HCT116 (cell line): ENCODE measurements around the gene HNRNPDL.
"Not testable (repeated sequence)": the region's sequence is repeated elsewhere in the genome, so short reads cannot be mapped to it uniquely, and the experiment has no call there.

Source experiments
- CTCF ChIP-seq, 3 experiments: fragments of 200-600 bp in 1 of 3; sonication (generic) in 1 of 3; IDR thresholded peaks in 2 of 3; conservative IDR thresholded peaks in 1 of 3; 2 replicates each; pipeline ENCODE4 v1.5.1; 2012 to 2017; ENCODE audit warnings: low read depth in 2 of 3, low read length in 2 of 3, antibody characterized with exemption in 1 of 3, borderline replicate concordance in 1 of 3, control low read depth in 1 of 3, mild to moderate bottlenecking in 1 of 3, mixed read lengths in 1 of 3, mixed run types in 1 of 3, moderate library complexity in 1 of 3; ENCODE audit not compliant: insufficient read depth in 1 of 3
- ELF1 ChIP-seq: IDR thresholded peaks from 2 replicates; pipeline ENCODE4 v1.6.1; 2012; ENCODE audit warnings: low read depth, borderline replicate concordance
- FOSL1 ChIP-seq: IDR thresholded peaks from 2 replicates; pipeline ENCODE4 v1.6.1; 2012; ENCODE audit warnings: low read depth
- JUND ChIP-seq: IDR thresholded peaks from 2 replicates; pipeline ENCODE4 v1.6.1; 2012
- POLR2A ChIP-seq: IDR thresholded peaks from 2 replicates; pipeline ENCODE4 v1.7.0; 2011; ENCODE audit warnings: borderline replicate concordance; ENCODE audit not compliant: insufficient read depth, insufficient read length; ENCODE audit errors: extremely low read depth
- RAD21 ChIP-seq: IDR thresholded peaks from 2 replicates; pipeline ENCODE4 v1.6.1; 2012; ENCODE audit warnings: low read depth, mild to moderate bottlenecking
- YY1 ChIP-seq: IDR thresholded peaks from 2 replicates; pipeline ENCODE4 v1.6.1; 2011; ENCODE audit warnings: low read length, low read depth, moderate library complexity, mild to moderate bottlenecking; ENCODE audit not compliant: insufficient replicate concordance; ENCODE audit errors: extremely low read depth
- ZBTB33 ChIP-seq: IDR thresholded peaks from 2 replicates; pipeline ENCODE4 v1.6.1; 2011; ENCODE audit warnings: mild to moderate bottlenecking, low read length, moderate library complexity; ENCODE audit not compliant: insufficient replicate concordance; ENCODE audit errors: extremely low read depth

- not testable (repeated sequence) for TF ChIP-seq FOSL1; JUND; CTCF (IDR thresholded peaks at IDR 0.05 in 2 of 3, conservative IDR thresholded peaks at IDR 0.05 in 1 of 3; ENCODE audit: borderline replicate concordance in 1 of 3, insufficient read depth in 1 of 3, low read depth in 2 of 3, low read length in 2 of 3); POLR2A; RAD21; ELF1; ZBTB33; YY1
Measured at GRCh38 chr4:82415061-82415460, 15.2 kb downstream of the HNRNPDL start.
